ENCODE results near the gene CKB. TPM values are rescaled to one million over a fixed set of nuclear protein-coding genes. Genes with fewer than 3 reads are reported as not detected.
A peak's percentile ranks its signal among the peaks of the same experiment; 100 is the strongest.

The CKB gene
- total RNA-seq (10 to 100 TPM in 1 of 2 donors, 1 to 10 TPM in 1; 9.0 to 26.6 TPM), polyA plus RNA-seq (10 to 100 TPM; 14.3 to 32.9 TPM)

DNA sequence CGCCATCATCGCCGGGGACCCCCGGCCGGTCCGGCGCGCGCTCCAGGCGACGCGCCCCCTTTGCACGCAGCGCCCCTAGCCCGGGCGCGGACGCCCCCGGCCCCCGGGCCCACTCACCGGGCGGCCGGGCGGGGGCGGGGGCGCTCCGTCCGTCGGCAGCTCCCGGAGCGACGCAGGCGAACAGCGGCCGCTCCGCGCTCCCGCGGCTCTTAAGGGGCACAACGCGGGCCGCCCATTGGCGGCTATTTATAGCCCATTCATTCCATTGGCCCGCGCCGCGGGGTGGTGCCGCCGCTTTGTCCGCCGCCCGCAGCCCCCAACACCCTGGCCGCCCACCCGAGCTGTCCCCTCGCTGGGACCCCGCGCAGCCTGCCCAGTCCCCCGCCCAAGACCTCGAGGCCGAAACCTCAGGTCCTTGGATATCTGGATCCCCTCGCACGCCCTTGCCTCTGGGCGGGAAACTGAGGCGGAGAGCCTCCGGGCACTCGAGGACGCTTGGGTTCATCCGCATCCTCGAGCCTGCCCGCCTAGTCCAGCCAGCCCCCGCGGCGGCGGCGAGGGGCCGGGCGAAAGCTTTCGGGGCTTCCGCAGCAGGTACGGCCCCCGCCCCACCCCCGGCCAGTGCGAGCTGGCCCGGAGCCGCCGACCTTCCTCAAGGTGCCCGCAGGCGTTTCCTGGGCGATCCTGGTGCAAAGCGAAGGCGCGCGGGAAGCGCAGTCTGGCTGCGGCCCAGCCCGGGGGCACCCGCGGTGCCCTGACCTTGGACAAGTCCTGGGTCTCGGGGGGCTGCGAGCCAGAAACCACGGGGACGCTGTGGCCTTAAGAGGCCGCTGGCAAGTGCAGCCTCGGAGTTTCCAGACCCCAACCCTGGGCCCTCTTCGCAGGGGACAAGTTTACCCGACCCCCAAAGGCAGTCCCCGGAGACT is at the start of gene CKB:
Gene CKB, minus strand, starts transcription at position 182 of the 926 bp plus-strand sequence. CDS start 337 bp downstream, outside the sequence.
- no peak within 1 kb of the TSS for H3K9ac ChIP-seq (ENCODE audit: low read depth in 1 of 2, low read length in 2 of 2)
- 8% methylated on average over 107 of the region's 107 CpGs for WGBS
- no peak for DNase-seq (ENCODE audit: low spot score)
- no peaks in the 10 kb centered on the region for H3K9me3 ChIP-seq (ENCODE audit: control insufficient read depth in 4 of 4, low read length in 3 of 4)
- TF ChIP-seq NR2F2 (IDR thresholded peaks at IDR 0.05), result no peak
- no peak for TF ChIP-seq CTCF (IDR thresholded peaks at IDR 0.05; ENCODE audit: low read depth, low read length, missing input control)
- no peak for TF ChIP-seq TAF1 (conservative IDR thresholded peaks at IDR 0.05)
- TF ChIP-seq HNF4G (IDR thresholded peaks at IDR 0.05), result no peak
- TF ChIP-seq SP1 (IDR thresholded peaks at IDR 0.05), result no peak
- TF ChIP-seq ZBTB33 (IDR thresholded peaks at IDR 0.05), result no peak
- no peak for TF ChIP-seq HNF4A (conservative IDR thresholded peaks at IDR 0.05)
- no peak for TF ChIP-seq FOXA2 (IDR thresholded peaks at IDR 0.05)
- TF ChIP-seq JUND (IDR thresholded peaks at IDR 0.05), result no peak
- TF ChIP-seq REST (IDR thresholded peaks at IDR 0.05), result no peak
- TF ChIP-seq, protein P1, sequence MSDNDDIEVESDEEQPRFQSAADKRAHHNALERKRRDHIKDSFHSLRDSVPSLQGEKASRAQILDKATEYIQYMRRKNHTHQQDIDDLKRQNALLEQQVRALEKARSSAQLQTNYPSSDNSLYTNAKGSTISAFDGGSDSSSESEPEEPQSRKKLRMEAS (IDR thresholded peaks at IDR 0.05), result no peak
- TF ChIP-seq FOXA1 (IDR thresholded peaks at IDR 0.05), result no peak
- TF ChIP-seq EGR1 (IDR thresholded peaks at IDR 0.05; ENCODE audit: low read depth in 2 of 2), result no peak
- no peak for TF ChIP-seq ATF3 (IDR thresholded peaks at IDR 0.05)
- no peak for TF ChIP-seq GABPA (IDR thresholded peaks at IDR 0.05 in 1 of 2, conservative IDR thresholded peaks at IDR 0.05 in 1 of 2)
- TF ChIP-seq RXRA (IDR thresholded peaks at IDR 0.05), result no peak
- H3K4me3 ChIP-seq (ENCODE audit: low read depth in 1 of 3, low read length in 3 of 3), result peak within 1 kb of the TSS in 1 of 3 donors; percentile 51
- H3K4me1 ChIP-seq (ENCODE audit: control insufficient read depth in 4 of 4, insufficient read depth in 4 of 4, low read length in 3 of 4), result peaks cover 21 to 74% (median 33%) of the 10 kb centered on the region in 4 donors
- peak within 1 kb of the TSS in 1 of 2 donors; percentile 12 for H3K27ac ChIP-seq (ENCODE audit: low read depth in 1 of 2, low read length in 2 of 2)
- H3K27me3 ChIP-seq (ENCODE audit: control insufficient read depth in 4 of 4, insufficient read depth in 4 of 4, low read length in 3 of 4), result no peaks in the 10 kb centered on the region
- no peaks in the 10 kb centered on the region for H3K36me3 ChIP-seq (ENCODE audit: control insufficient read depth in 4 of 4, insufficient read depth in 3 of 4, low read depth in 1 of 4, low read length in 3 of 4)

All from liver (tissue), 9 donors.